A549 treated with DMSO at 1 μM for 4 hours (cell line): ENCODE results near the gene SLAMF1. TPM values are rescaled to one million over a fixed set of nuclear protein-coding genes. Genes with fewer than 3 reads are reported as not detected.

Experiments
- total RNA-seq: library from RNA; stranded (reverse); fragments of 200-300 nt; extraction: Qiagen RNA extraction; gene quantifications from 5 replicates; pipeline ENCODE4 v1.2.3, GENCODE V29; 2022; ENCODE audit warnings: low read depth

SLAMF1 gene, protein sequence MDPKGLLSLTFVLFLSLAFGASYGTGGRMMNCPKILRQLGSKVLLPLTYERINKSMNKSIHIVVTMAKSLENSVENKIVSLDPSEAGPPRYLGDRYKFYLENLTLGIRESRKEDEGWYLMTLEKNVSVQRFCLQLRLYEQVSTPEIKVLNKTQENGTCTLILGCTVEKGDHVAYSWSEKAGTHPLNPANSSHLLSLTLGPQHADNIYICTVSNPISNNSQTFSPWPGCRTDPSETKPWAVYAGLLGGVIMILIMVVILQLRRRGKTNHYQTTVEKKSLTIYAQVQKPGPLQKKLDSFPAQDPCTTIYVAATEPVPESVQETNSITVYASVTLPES
- total RNA-seq: not detected in 5 replicates

GRCh38 chr1:160646711-160647328, at the start of gene SLAMF1:
SLAMF1 (minus strand) TSS chr1:160647044; CDS start chr1:160646945, 99 bp downstream.

DNA sequence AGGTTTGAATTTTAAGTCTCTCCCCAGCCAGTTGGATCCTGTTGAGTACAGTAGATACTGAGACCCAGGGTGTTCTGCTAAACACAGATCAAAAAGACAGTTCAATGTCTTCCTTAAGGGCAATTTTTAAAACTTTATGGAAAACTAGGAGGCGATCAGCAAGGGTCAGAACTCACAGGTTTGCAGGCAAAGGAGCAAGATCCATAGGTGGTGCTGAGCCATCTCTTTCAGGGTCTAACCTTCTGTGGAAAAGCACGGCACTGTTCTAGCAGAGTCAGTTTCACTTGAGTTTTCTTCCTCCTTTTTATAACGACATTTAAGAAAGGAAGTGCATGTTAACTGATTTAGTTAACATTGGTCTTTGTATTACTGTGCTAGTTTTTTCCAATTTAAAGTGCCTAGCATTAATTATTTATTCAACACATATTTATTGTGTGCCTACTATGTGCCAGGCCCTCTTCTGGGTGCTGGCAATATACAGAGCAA, 67.6 kb downstream of the SLAMF1 start, which contains the start of gene CD84:
Gene CD84 (minus strand): TSS at position 281 of the 486 bp plus-strand sequence. CDS start 59 bp downstream, at position 222.

Other genes starting within 250 kb of the SLAMF1 start
- 0.84 to 1.3 TPM (median 1.2 TPM) in 5 replicates for gene VANGL2, start 246.5 kb downstream of the SLAMF1 start, total RNA-seq
- not detected in 5 replicates for gene SLAMF6, start 123.8 kb downstream of the SLAMF1 start, total RNA-seq
- not detected in 5 replicates for gene CD84, start 67.5 kb downstream of the SLAMF1 start, total RNA-seq
- gene CD48, start 64.8 kb upstream of the SLAMF1 start, total RNA-seq: not detected in 5 replicates
- gene SLAMF7, start 92.2 kb upstream of the SLAMF1 start, total RNA-seq: 1.6 to 4.0 TPM (median 2.6 TPM) in 5 replicates
- gene LY9, start 149.1 kb upstream of the SLAMF1 start, total RNA-seq: 0.07 to 0.18 TPM (median 0.11 TPM) in 4 of 5 replicates, not detected in the other
- not detected in 5 replicates for gene CD244, start 215.8 kb upstream of the SLAMF1 start, total RNA-seq
- not detected in 5 replicates for gene ITLN1, start 238.1 kb upstream of the SLAMF1 start, total RNA-seq